ENCODE measurements around the gene GABRB3.

Gene GABRB3

DNA sequence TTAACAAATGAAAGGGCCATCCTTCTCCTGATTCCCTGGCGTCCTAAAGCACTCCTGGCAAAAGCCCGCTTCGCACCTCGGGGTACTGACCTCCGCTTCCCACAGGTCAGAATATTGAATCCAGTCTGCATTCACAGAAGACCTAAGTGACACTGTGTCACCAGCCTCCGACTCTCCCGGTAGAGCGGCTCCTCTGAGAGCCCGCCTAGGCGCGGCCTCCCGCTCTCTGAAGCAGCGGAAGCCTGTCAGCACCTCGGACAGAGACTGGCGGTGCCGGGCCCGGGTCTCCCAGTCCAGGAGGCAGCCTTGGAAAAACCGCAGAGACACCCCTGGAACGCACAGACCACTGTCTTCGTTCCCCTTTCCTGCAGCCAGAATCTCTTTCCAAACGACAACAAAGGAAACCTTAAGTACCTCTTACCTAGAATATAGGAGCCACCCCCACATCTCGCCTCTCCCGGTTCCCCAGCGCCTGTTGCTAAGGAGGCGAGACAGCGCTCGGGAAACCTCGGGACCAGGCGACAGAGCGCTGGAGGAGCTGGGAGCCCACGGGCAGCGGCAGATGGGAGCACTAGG lies 1.2 kb downstream of the GABRB3 start:
- Histone ChIP-seq H3K27ac (ENCODE audit: low read depth, low read length) (no peak overlapping the region), H3K4me1 (ENCODE audit: control insufficient read depth, insufficient read depth, low read length, unreplicated experiment) (no peaks in the 10 kb centered on the region), H2AFZ (ENCODE audit: low read length, unreplicated experiment) (no peak overlapping the region), H3K36me3 (ENCODE audit: insufficient read depth, low read length) (no peaks in the 10 kb centered on the region), H3K27me3 (ENCODE audit: insufficient read depth, low read length) (peaks cover 36% of the 10 kb centered on the region), H3K4me3 (ENCODE audit: low read depth, low read length) (no peak overlapping the region), H3K79me2 (ENCODE audit: control insufficient read depth, insufficient read depth, low read length, unreplicated experiment) (no peaks in the 10 kb centered on the region)

- Histone ChIP-seq H3K4me3 (ENCODE audit: low read depth, low read length) (no peak overlapping the region), H2AFZ (ENCODE audit: low read length, unreplicated experiment) (no peak overlapping the region), H3K4me1 (ENCODE audit: control insufficient read depth, insufficient read depth, low read length, unreplicated experiment) (no peaks in the 10 kb centered on the region)
These were observed 1.7 kb downstream of the GABRB3 start for GRCh38 chr15:26771168-26771567.

GRCh38 chr15:26767169-26767670 lies 5.6 kb downstream of the GABRB3 start:
- Histone ChIP-seq H3K27ac (ENCODE audit: low read depth, low read length) (no peak overlapping the region), H3K36me3 (ENCODE audit: insufficient read depth, low read length) (no peaks in the 10 kb centered on the region), H3K4me1 (ENCODE audit: control insufficient read depth, insufficient read depth, low read length, unreplicated experiment) (no peaks in the 10 kb centered on the region), H3K27me3 (ENCODE audit: insufficient read depth, low read length) (peaks cover 14% of the 10 kb centered on the region), H2AFZ (ENCODE audit: low read length, unreplicated experiment) (no peak overlapping the region), H3K4me3 (ENCODE audit: low read depth, low read length) (no peak overlapping the region), H3K79me2 (ENCODE audit: control insufficient read depth, insufficient read depth, low read length, unreplicated experiment) (no peaks in the 10 kb centered on the region)

More at GRCh38 chr15:26771168-26771567, 1.7 kb downstream of the GABRB3 start:
- no peaks in the 10 kb centered on the region for H3K79me2 ChIP-seq (ENCODE audit: control insufficient read depth, insufficient read depth, low read length, unreplicated experiment)
- H3K27me3 ChIP-seq (ENCODE audit: insufficient read depth, low read length), result peaks cover 36% of the 10 kb centered on the region
- no peak overlapping the region for H3K27ac ChIP-seq (ENCODE audit: low read depth, low read length)
- H3K36me3 ChIP-seq (ENCODE audit: insufficient read depth, low read length), result no peaks in the 10 kb centered on the region

- no peak overlapping the region for H3K4me3 ChIP-seq (ENCODE audit: low read depth, low read length)
- H3K27ac ChIP-seq (ENCODE audit: low read depth, low read length), result no peak overlapping the region
- H3K27me3 ChIP-seq (ENCODE audit: insufficient read depth, low read length), result peaks cover 4% of the 10 kb centered on the region
- no peaks in the 10 kb centered on the region for H3K4me1 ChIP-seq (ENCODE audit: control insufficient read depth, insufficient read depth, low read length, unreplicated experiment)
- no peaks in the 10 kb centered on the region for H3K79me2 ChIP-seq (ENCODE audit: control insufficient read depth, insufficient read depth, low read length, unreplicated experiment)
- H3K36me3 ChIP-seq (ENCODE audit: insufficient read depth, low read length), result no peaks in the 10 kb centered on the region
- no peak overlapping the region for H2AFZ ChIP-seq (ENCODE audit: low read length, unreplicated experiment)
These were observed 6.6 kb downstream of the GABRB3 start for GRCh38 chr15:26766262-26766661.

DNA sequence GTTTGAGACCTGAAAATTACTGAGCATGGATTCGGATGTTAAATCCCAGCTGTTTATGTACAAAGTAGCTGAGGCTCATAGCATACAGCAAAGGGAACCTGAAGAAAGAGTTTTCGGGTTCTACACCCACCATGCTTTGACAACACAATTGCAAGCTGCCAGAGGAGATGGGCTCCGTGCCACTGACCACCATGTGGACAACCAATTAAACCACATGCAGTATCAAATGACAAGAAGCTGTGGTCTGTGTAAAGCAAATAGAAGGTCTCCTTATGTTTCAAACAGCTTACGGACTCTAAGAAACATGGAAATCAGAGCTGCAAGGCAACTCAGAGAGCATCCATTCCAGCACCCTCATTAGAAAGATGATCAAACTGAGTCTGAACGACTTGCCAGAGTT lies 12.9 kb downstream of the GABRB3 start:
- Histone ChIP-seq H3K4me1 (ENCODE audit: control insufficient read depth, insufficient read depth, low read length, unreplicated experiment) (no peaks in the 10 kb centered on the region), H3K36me3 (ENCODE audit: insufficient read depth, low read length) (no peaks in the 10 kb centered on the region), H3K27ac (ENCODE audit: low read depth, low read length) (no peak overlapping the region), H3K4me3 (ENCODE audit: low read depth, low read length) (no peak overlapping the region), H3K27me3 (ENCODE audit: insufficient read depth, low read length) (no peaks in the 10 kb centered on the region), H2AFZ (ENCODE audit: low read length, unreplicated experiment) (no peak overlapping the region), H3K79me2 (ENCODE audit: control insufficient read depth, insufficient read depth, low read length, unreplicated experiment) (no peaks in the 10 kb centered on the region)

DNA sequence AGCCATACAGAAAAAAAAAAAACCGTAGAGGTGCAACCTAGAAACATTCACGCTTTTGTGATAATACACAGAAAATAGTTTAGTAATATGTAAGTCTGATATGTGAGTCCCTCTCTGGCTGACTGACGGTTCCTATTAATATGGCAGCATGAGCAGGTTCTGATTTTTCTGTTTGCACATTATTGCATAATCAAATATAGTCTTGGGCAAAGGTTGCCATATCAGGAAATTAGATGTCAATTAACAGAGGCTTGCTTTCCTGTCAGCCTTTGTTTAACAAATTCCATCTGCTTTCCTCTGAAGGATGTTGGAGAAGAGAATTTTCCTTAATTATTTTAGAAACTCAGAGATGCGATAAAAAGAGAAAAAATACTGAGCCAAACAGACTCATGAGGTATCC lies 14.8 kb downstream of the GABRB3 start:
- H3K4me3 ChIP-seq (ENCODE audit: low read depth, low read length), result no peak overlapping the region
- H3K36me3 ChIP-seq (ENCODE audit: insufficient read depth, low read length), result no peaks in the 10 kb centered on the region
- no peak overlapping the region for H2AFZ ChIP-seq (ENCODE audit: low read length, unreplicated experiment)
- no peaks in the 10 kb centered on the region for H3K4me1 ChIP-seq (ENCODE audit: control insufficient read depth, insufficient read depth, low read length, unreplicated experiment)
- no peaks in the 10 kb centered on the region for H3K27me3 ChIP-seq (ENCODE audit: insufficient read depth, low read length)
- no peaks in the 10 kb centered on the region for H3K79me2 ChIP-seq (ENCODE audit: control insufficient read depth, insufficient read depth, low read length, unreplicated experiment)
- H3K27ac ChIP-seq (ENCODE audit: low read depth, low read length), result no peak overlapping the region

- Histone ChIP-seq H3K4me3 (ENCODE audit: low read depth, low read length) (no peak overlapping the region), H3K36me3 (ENCODE audit: insufficient read depth, low read length) (no peaks in the 10 kb centered on the region), H2AFZ (ENCODE audit: low read length, unreplicated experiment) (no peak overlapping the region), H3K27ac (ENCODE audit: low read depth, low read length) (no peak overlapping the region), H3K79me2 (ENCODE audit: control insufficient read depth, insufficient read depth, low read length, unreplicated experiment) (no peaks in the 10 kb centered on the region), H3K4me1 (ENCODE audit: control insufficient read depth, insufficient read depth, low read length, unreplicated experiment) (no peaks in the 10 kb centered on the region), H3K27me3 (ENCODE audit: insufficient read depth, low read length) (no peaks in the 10 kb centered on the region)
These were observed 15.7 kb downstream of the GABRB3 start for GRCh38 chr15:26757141-26757540.

GRCh38 chr15:26744894-26745293 lies 28.0 kb downstream of the GABRB3 start:
- H3K27ac ChIP-seq (ENCODE audit: low read depth, low read length), result no peak overlapping the region
- no peaks in the 10 kb centered on the region for H3K36me3 ChIP-seq (ENCODE audit: insufficient read depth, low read length)
- H3K4me1 ChIP-seq (ENCODE audit: control insufficient read depth, insufficient read depth, low read length, unreplicated experiment), result no peaks in the 10 kb centered on the region
- no peak overlapping the region for H3K4me3 ChIP-seq (ENCODE audit: low read depth, low read length)
- no peak overlapping the region for H2AFZ ChIP-seq (ENCODE audit: low read length, unreplicated experiment)
- no peaks in the 10 kb centered on the region for H3K79me2 ChIP-seq (ENCODE audit: control insufficient read depth, insufficient read depth, low read length, unreplicated experiment)
- H3K27me3 ChIP-seq (ENCODE audit: insufficient read depth, low read length), result no peaks in the 10 kb centered on the region

- no peaks in the 10 kb centered on the region for H3K36me3 ChIP-seq (ENCODE audit: insufficient read depth, low read length)
- no peaks in the 10 kb centered on the region for H3K27me3 ChIP-seq (ENCODE audit: insufficient read depth, low read length)
- no peak overlapping the region for H3K4me3 ChIP-seq (ENCODE audit: low read depth, low read length)
- no peaks in the 10 kb centered on the region for H3K4me1 ChIP-seq (ENCODE audit: control insufficient read depth, insufficient read depth, low read length, unreplicated experiment)
- H2AFZ ChIP-seq (ENCODE audit: low read length, unreplicated experiment), result no peak overlapping the region
- no peaks in the 10 kb centered on the region for H3K79me2 ChIP-seq (ENCODE audit: control insufficient read depth, insufficient read depth, low read length, unreplicated experiment)
- no peak overlapping the region for H3K27ac ChIP-seq (ENCODE audit: low read depth, low read length)
These were observed 33.1 kb downstream of the GABRB3 start for GRCh38 chr15:26739791-26740190.

DNA sequence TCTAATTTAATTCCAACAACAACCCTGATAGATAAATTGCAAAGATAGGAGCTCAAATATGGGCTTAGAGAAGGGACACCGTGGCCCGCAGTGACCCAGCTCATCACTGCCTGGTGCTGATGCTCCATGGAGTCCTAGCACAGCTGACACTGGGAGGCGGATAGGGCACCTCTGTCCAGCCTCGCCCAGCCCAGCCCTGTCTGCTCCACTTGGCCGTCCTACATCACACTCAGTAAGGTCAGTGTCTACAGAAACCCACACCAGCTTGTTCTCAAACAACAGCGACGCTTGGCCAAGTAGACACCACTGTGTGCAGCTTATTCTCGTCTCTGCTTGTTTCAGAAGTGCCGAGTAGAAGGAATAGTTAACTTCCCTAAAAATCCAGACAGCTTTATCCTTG lies 33.9 kb downstream of the GABRB3 start:
- H3K36me3 ChIP-seq (ENCODE audit: insufficient read depth, low read length), result no peaks in the 10 kb centered on the region
- H3K27ac ChIP-seq (ENCODE audit: low read depth, low read length), result no peak overlapping the region
- no peaks in the 10 kb centered on the region for H3K79me2 ChIP-seq (ENCODE audit: control insufficient read depth, insufficient read depth, low read length, unreplicated experiment)
- no peak overlapping the region for H3K4me3 ChIP-seq (ENCODE audit: low read depth, low read length)
- no peaks in the 10 kb centered on the region for H3K27me3 ChIP-seq (ENCODE audit: insufficient read depth, low read length)
- H3K4me1 ChIP-seq (ENCODE audit: control insufficient read depth, insufficient read depth, low read length, unreplicated experiment), result no peaks in the 10 kb centered on the region
- no peak overlapping the region for H2AFZ ChIP-seq (ENCODE audit: low read length, unreplicated experiment)

- Histone ChIP-seq H3K27me3 (ENCODE audit: insufficient read depth, low read length) (no peaks in the 10 kb centered on the region), H3K4me3 (ENCODE audit: low read depth, low read length) (no peak overlapping the region), H3K79me2 (ENCODE audit: control insufficient read depth, insufficient read depth, low read length, unreplicated experiment) (no peaks in the 10 kb centered on the region), H3K27ac (ENCODE audit: low read depth, low read length) (no peak overlapping the region), H2AFZ (ENCODE audit: low read length, unreplicated experiment) (no peak overlapping the region), H3K36me3 (ENCODE audit: insufficient read depth, low read length) (no peaks in the 10 kb centered on the region), H3K4me1 (ENCODE audit: control insufficient read depth, insufficient read depth, low read length, unreplicated experiment) (no peaks in the 10 kb centered on the region)
These were observed 36.2 kb downstream of the GABRB3 start for GRCh38 chr15:26736502-26737248.

All from ACC112 (cell line).